OCI-LY3 (cell line): ENCODE results near the gene ARHGAP10.

ENCODE experiments used
- H2AFZ ChIP-seq: fragments of 200-600, 300-600 bp; shearing (Covaris generic); 2 replicates; pipeline ENCODE4 v1.6.0; 2014; ENCODE audit warnings: antibody characterized with exemption, low read depth, low read length
- H3K27ac ChIP-seq: fragments of 200-600, 300-600 bp; sonication (generic); 2 replicates; pipeline ENCODE4 v1.5.1; 2014; ENCODE audit warnings: mild to moderate bottlenecking, low read length, moderate library complexity, mixed read lengths
- H3K27me3 ChIP-seq: fragments of 200-600, 300-600 bp; sonication (generic); 2 replicates; pipeline ENCODE4 v1.6.1; 2014; ENCODE audit warnings: low read depth, low read length, mixed read lengths
- H3K36me3 ChIP-seq: fragments of 200-600, 300-600 bp; sonication (generic); replicated peaks from 2 replicates; pipeline ENCODE3; 2014; ENCODE audit warnings: low read depth, low read length, mixed read lengths
- H3K4me1 ChIP-seq: fragments of 300-600, 200-600 bp; sonication (generic); 2 replicates; pipeline ENCODE4 v1.6.1; 2014; ENCODE audit warnings: low read length, mixed read lengths
- H3K4me2 ChIP-seq: fragments of 200-600, 300-600 bp; sonication (generic); 2 replicates; pipeline ENCODE4 v1.6.1; 2014; ENCODE audit warnings: low read length, mixed read lengths
- H3K4me3 ChIP-seq: fragments of 300-600, 200-600 bp; sonication (generic); 2 replicates; pipeline ENCODE4 v1.5.1; 2014; ENCODE audit warnings: antibody characterized with exemption, mild to moderate bottlenecking, low read length, moderate library complexity
- H3K79me2 ChIP-seq: fragments of 300-600, 200-600 bp; shearing (Covaris generic); 2 replicates; pipeline ENCODE4 v1.6.1; 2014; ENCODE audit warnings: mild to moderate bottlenecking, low read length, mixed read lengths
- H3K9ac ChIP-seq: fragments of 300-600, 200-600 bp; shearing (Covaris generic); 2 replicates; pipeline ENCODE4 v1.6.0; 2014; ENCODE audit warnings: mild to moderate bottlenecking, low read length, moderate library complexity
- H3K9me3 ChIP-seq: fragments of 200-600, 300-600 bp; shearing (Covaris generic); 2 replicates; pipeline ENCODE4 v1.6.1; 2014; ENCODE audit warnings: low read length, mixed read lengths; ENCODE audit not compliant: insufficient read depth
- H4K20me1 ChIP-seq: fragments of 200-600, 300-600 bp; sonication (generic); 2 replicates; pipeline ENCODE4 v1.6.1; 2016; ENCODE audit warnings: low read length, mixed read lengths; ENCODE audit not compliant: insufficient read depth
- EZH2phosphoT487 ChIP-seq: fragments of 200-600 bp; shearing (Covaris generic); IDR thresholded peaks from 2 replicates; pipeline ENCODE4 v1.6.1; 2018; ENCODE audit warnings: antibody characterized with exemption, mixed run types, low read depth
- TF ChIP-seq, protein P1 (sequence below): fragments of 200-600, 300-600 bp; sonication (generic); IDR thresholded peaks from 2 replicates; pipeline ENCODE4 v1.5.1; 2014; ENCODE audit warnings: antibody characterized with exemption, low read length, low read depth

Gene ARHGAP10

DNA sequence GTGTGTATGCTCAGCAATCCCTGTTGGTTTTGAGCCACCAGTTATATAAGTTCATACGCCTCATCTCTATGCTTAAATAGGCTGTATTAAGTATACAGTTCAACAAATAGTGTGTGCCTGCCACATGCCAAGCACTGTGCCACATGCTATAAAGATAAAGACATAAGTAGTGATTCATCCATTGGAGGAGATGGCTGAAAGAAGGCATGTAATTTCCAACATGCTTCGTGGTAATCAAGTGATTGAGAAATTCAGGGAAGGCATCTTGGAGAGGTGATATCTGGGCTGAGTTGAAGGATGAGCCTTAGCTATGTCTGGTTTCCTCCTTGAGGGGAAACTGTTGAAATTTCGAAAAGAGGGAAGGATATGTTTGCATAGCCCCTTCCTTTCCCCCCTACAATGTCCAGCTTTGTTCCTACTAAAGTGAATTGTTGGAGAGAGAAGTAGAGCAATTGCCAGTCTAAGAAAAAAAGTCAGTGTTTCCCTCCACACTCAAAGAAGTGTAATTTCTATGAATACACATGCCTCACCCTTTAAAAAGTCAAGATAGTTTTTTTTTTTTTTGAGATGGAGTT, 96.5 kb downstream of the ARHGAP10 start:
- H3K4me3 ChIP-seq: no peak overlapping the region
- no peak overlapping the region for H3K4me2 ChIP-seq
- H3K27ac ChIP-seq: no peak overlapping the region
- no peaks in the 10 kb centered on the region for H3K79me2 ChIP-seq
- H3K27me3 ChIP-seq: no peaks in the 10 kb centered on the region
- H3K9ac ChIP-seq: no peak overlapping the region
- no peak overlapping the region for H2AFZ ChIP-seq
- TF ChIP-seq EZH2phosphoT487: no peak
- TF ChIP-seq, protein P1, sequence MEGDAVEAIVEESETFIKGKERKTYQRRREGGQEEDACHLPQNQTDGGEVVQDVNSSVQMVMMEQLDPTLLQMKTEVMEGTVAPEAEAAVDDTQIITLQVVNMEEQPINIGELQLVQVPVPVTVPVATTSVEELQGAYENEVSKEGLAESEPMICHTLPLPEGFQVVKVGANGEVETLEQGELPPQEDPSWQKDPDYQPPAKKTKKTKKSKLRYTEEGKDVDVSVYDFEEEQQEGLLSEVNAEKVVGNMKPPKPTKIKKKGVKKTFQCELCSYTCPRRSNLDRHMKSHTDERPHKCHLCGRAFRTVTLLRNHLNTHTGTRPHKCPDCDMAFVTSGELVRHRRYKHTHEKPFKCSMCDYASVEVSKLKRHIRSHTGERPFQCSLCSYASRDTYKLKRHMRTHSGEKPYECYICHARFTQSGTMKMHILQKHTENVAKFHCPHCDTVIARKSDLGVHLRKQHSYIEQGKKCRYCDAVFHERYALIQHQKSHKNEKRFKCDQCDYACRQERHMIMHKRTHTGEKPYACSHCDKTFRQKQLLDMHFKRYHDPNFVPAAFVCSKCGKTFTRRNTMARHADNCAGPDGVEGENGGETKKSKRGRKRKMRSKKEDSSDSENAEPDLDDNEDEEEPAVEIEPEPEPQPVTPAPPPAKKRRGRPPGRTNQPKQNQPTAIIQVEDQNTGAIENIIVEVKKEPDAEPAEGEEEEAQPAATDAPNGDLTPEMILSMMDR: no peak
- no peaks in the 10 kb centered on the region for H3K36me3 ChIP-seq
- peaks cover 8% of the 10 kb centered on the region for H3K4me1 ChIP-seq
- no peaks in the 10 kb centered on the region for H3K9me3 ChIP-seq
- H4K20me1 ChIP-seq: no peaks in the 10 kb centered on the region

GRCh38 chr4:147829401-147830101, 97.7 kb downstream of the ARHGAP10 start:
- H2AFZ ChIP-seq: no peak overlapping the region
- no peak for TF ChIP-seq EZH2phosphoT487
- TF ChIP-seq, protein P1: no peak
- no peaks in the 10 kb centered on the region for H3K36me3 ChIP-seq
- H3K9ac ChIP-seq: no peak overlapping the region
- no peak overlapping the region for H3K4me3 ChIP-seq
- peaks cover 8% of the 10 kb centered on the region for H3K4me1 ChIP-seq
- H4K20me1 ChIP-seq: no peaks in the 10 kb centered on the region
- H3K79me2 ChIP-seq: no peaks in the 10 kb centered on the region
- H3K27me3 ChIP-seq: no peaks in the 10 kb centered on the region
- no peaks in the 10 kb centered on the region for H3K9me3 ChIP-seq
- H3K27ac ChIP-seq: no peak overlapping the region
- H3K4me2 ChIP-seq: no peak overlapping the region

- H3K4me2 ChIP-seq: no peak overlapping the region
- H3K27ac ChIP-seq: no peak overlapping the region
- no peaks in the 10 kb centered on the region for H3K36me3 ChIP-seq
These were observed 98.2 kb downstream of the ARHGAP10 start for GRCh38 chr4:147830102-147830463.

GRCh38 chr4:147830987-147831386, 99.1 kb downstream of the ARHGAP10 start:
- no peak overlapping the region for H3K4me3 ChIP-seq
- H3K79me2 ChIP-seq: no peaks in the 10 kb centered on the region
- no peaks in the 10 kb centered on the region for H3K36me3 ChIP-seq
- H3K27me3 ChIP-seq: no peaks in the 10 kb centered on the region
- H2AFZ ChIP-seq: no peak overlapping the region
- H3K9ac ChIP-seq: no peak overlapping the region
- TF ChIP-seq, protein P1: no peak
- TF ChIP-seq EZH2phosphoT487: no peak
- H4K20me1 ChIP-seq: no peaks in the 10 kb centered on the region
- H3K4me2 ChIP-seq: no peak overlapping the region
- peaks cover 10% of the 10 kb centered on the region for H3K4me1 ChIP-seq
- H3K9me3 ChIP-seq: no peaks in the 10 kb centered on the region
- H3K27ac ChIP-seq: no peak overlapping the region

More at GRCh38 chr4:147830102-147830463, 98.2 kb downstream of the ARHGAP10 start:
- Histone ChIP-seq H2AFZ (no peak overlapping the region), H3K4me3 (no peak overlapping the region), H3K9ac (no peak overlapping the region), H3K4me1 (peaks cover 8% of the 10 kb centered on the region), H3K27me3 (no peaks in the 10 kb centered on the region), H3K79me2 (no peaks in the 10 kb centered on the region), H4K20me1 (no peaks in the 10 kb centered on the region), H3K9me3 (no peaks in the 10 kb centered on the region)
- no peak for TF ChIP-seq EZH2phosphoT487
- TF ChIP-seq, protein P1: no peak
